B cell (primary cell): ENCODE data around the gene RBBP8. TPM values are rescaled to one million over a fixed set of nuclear protein-coding genes. Genes with fewer than 3 reads are reported as not detected.

ENCODE experiments used
- ATAC-seq: fragments of 200-7000 bp; cut with Tn5 transposase; one replicate; pipeline ENCODE4 v1.10.0; 2021; ENCODE audit warnings: low read depth, mild to moderate bottlenecking, moderate number of reproducible peaks, moderate library complexity
- CTCF ChIA-PET: fragments of 350-600 bp; sonication (Branson Sonifier 250); formaldehyde crosslinking; loops from one replicate; lab custom pipeline; 2021; ENCODE audit warnings: antibody characterized with exemption, inconsistent platforms; lab: Charles Lee
- POLR2A ChIA-PET: fragments of 350-600 bp; sonication (Branson Sonifier 250); formaldehyde crosslinking; loops from one replicate; lab custom pipeline; 2021; ENCODE audit warnings: antibody characterized with exemption; lab: Charles Lee
- DNase-seq: peaks from one replicate; pipeline ENCODE4 v3.0.0; 2013
- H2AFZ ChIP-seq: 2 replicates; pipeline ENCODE4 v1.6.1; 2012; ENCODE audit warnings: mild to moderate bottlenecking, low read depth, low read length; ENCODE audit not compliant: insufficient read depth, poor library complexity, severe bottlenecking
- H3K27ac ChIP-seq, 2 donors: 1 replicate in 1 of 2; 2 replicates in 1 of 2; pipeline ENCODE4 v1.5.1; 2012 to 2013; ENCODE audit warnings: low read length in 2 of 2, mild to moderate bottlenecking in 2 of 2, moderate library complexity in 1 of 2
- H3K27me3 ChIP-seq, 4 experiments: fragments of 200-600 bp in 1 of 4; sonication (generic) in 1 of 4; replicated peaks in 1 of 4; 1 replicate in 2 of 4; 2 replicates in 2 of 4; pipeline versions ENCODE4 v1.6.1 to v1.7.0; 2013 to 2016; ENCODE audit warnings: low read length in 3 of 4, mild to moderate bottlenecking in 2 of 4, mixed read lengths in 1 of 4, moderate library complexity in 1 of 4; ENCODE audit not compliant: insufficient read depth in 4 of 4, control insufficient read depth in 3 of 4; ENCODE audit errors: control extremely low read depth in 1 of 4
- H3K36me3 ChIP-seq, 2 experiments: replicated peaks in 1 of 2; 1 replicate in 1 of 2; 2 replicates in 1 of 2; pipeline versions ENCODE4 v1.6.1 to v1.7.1; 2013; ENCODE audit warnings: low read length in 1 of 2; ENCODE audit not compliant: insufficient read depth in 2 of 2, control insufficient read depth in 1 of 2; ENCODE audit errors: control extremely low read depth in 1 of 2, extremely low read depth in 1 of 2
- H3K4me1 ChIP-seq, 2 donors: fragments of 200-600 bp in 1 of 2; sonication (generic) in 1 of 2; 1 replicate in 1 of 2; 2 replicates in 1 of 2; pipeline versions ENCODE4 v1.5.1 to v1.6.1; 2013 to 2017; ENCODE audit warnings: low read length in 2 of 2; ENCODE audit not compliant: control insufficient read depth in 2 of 2, insufficient read depth in 2 of 2
- H3K4me2 ChIP-seq: replicated peaks from 2 replicates; pipeline ENCODE3; 2012; ENCODE audit warnings: mild to moderate bottlenecking, low read depth, low read length; ENCODE audit not compliant: poor library complexity, severe bottlenecking
- H3K4me3 ChIP-seq, 5 experiments: fragments of 200-600 bp in 1 of 5; sonication (generic) in 1 of 5; 1 replicate in 3 of 5; 2 replicates in 2 of 5; pipeline versions ENCODE4 v1.5.1 to v1.7.0; 2011 to 2016; ENCODE audit warnings: low read length in 4 of 5, mild to moderate bottlenecking in 4 of 5, low read depth in 2 of 5, control low read depth in 1 of 5, moderate library complexity in 1 of 5; ENCODE audit not compliant: insufficient read depth in 1 of 5; ENCODE audit errors: control extremely low read depth in 1 of 5, extremely low read depth in 1 of 5
- H3K79me2 ChIP-seq: fragments of 200-600 bp; sonication (generic); one replicate; pipeline ENCODE4 v1.6.0; 2016; ENCODE audit warnings: low read length; ENCODE audit not compliant: control insufficient read depth, insufficient read depth
- H3K9ac ChIP-seq: fragments of 200-600 bp; sonication (generic); 2 replicates; pipeline ENCODE4 v1.6.1; 2017; ENCODE audit warnings: mild to moderate bottlenecking, low read length, moderate library complexity
- H3K9me3 ChIP-seq, 3 donors: one replicate each; pipeline versions ENCODE4 v1.6.1 to v1.7.1; 2013; ENCODE audit warnings: low read length in 2 of 3; ENCODE audit not compliant: control insufficient read depth in 2 of 3, insufficient read depth in 1 of 3; ENCODE audit errors: control extremely low read depth in 1 of 3
- H4K20me1 ChIP-seq: 2 replicates; pipeline ENCODE4 v1.6.0; 2012; ENCODE audit warnings: mild to moderate bottlenecking, low read length; ENCODE audit not compliant: insufficient read depth, control insufficient read depth, poor library complexity, severe bottlenecking
- H3K27ac Mint-ChIP-seq: one replicate; pipeline ENCODE4 v1.8.0; 2021; ENCODE audit warnings: mixed read lengths
- H3K27me3 Mint-ChIP-seq: one replicate; pipeline ENCODE4 v1.8.0; 2021; ENCODE audit warnings: mixed read lengths
- H3K4me1 Mint-ChIP-seq: one replicate; pipeline ENCODE4 v1.8.0; 2021; ENCODE audit warnings: mixed read lengths
- H3K4me3 Mint-ChIP-seq: one replicate; pipeline ENCODE4 v1.8.0; 2021; ENCODE audit warnings: mixed read lengths
- H3K9me3 Mint-ChIP-seq: one replicate; pipeline ENCODE4 v1.8.0; 2022; ENCODE audit warnings: mixed read lengths; ENCODE audit not compliant: insufficient read depth
- EZH2 ChIP-seq: IDR thresholded peaks from 2 replicates; pipeline ENCODE4 v1.6.1; 2012; ENCODE audit warnings: borderline replicate concordance, low read depth, mild to moderate bottlenecking, moderate library complexity, low read length; ENCODE audit not compliant: insufficient read depth, poor library complexity, severe bottlenecking
- WGBS: methylation state at CpG from one replicate; pipeline ENCODE4 v1.1.5; 2013; ENCODE audit warnings: missing lambda C conversion rate; ENCODE audit not compliant: insufficient coverage; 5-methylcytosine and 5-hydroxymethylcytosine counted together
- intact Hi-C: fragments of 100-400 bp; cut with micrococcal nuclease; formaldehyde crosslinking; loops from one replicate; pipeline ENCODE4 v1.10.0; 2022
- polyA plus RNA-seq: library from polyadenylated mRNA; depleted of rRNA; stranded (reverse); fragments of >200 nt; gene quantifications from 2 replicates; pipeline ENCODE4 v1.2.3, GENCODE V29; 2012
- total RNA-seq, 2 donors: library from RNA; stranded (reverse); fragments of 120-200 nt in 1 of 2; gene quantifications; 1 replicate in 1 of 2; 2 replicates in 1 of 2; pipeline versions ENCODE4 v1.2.3 to v1.2.4, GENCODE V29; 2013 to 2022
- TF ChIP-seq, protein P1 (sequence below): fragments of 200-600 bp; IDR thresholded peaks from one replicate; pipeline ENCODE4 v1.8.0; 2022; ENCODE audit warnings: antibody characterized with exemption, mild to moderate bottlenecking

The RBBP8 gene
- total and polyA plus RNA-seq, 2 donors (not counting 1 experiment from before 2014, with no cell fraction given), result 2.9 to 18.0 TPM

DNA sequence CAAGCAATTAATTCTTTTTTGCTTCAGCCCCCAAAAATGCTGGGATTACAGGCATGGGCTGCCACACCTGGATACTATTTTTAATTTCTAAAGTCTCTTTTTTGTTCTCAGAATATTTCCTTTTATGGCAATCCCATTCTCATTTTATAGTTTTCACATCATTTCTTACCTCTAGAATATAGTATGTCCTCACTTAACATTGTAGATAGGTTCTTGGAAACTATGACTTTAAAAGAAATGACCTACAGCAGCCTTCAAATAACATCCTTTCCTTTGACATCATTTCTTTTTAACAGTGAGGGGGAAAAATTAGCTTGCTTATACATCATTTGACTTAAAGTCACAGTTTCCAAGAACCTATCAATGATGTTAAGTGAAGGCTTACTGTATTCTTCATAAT, 31.6 kb downstream of the RBBP8 start:
- H3K27ac Mint-ChIP-seq, result no peak overlapping the region
- no peak overlapping the region for H2AFZ ChIP-seq
- peaks cover 3% of the 10 kb centered on the region for H3K79me2 ChIP-seq
- ChIA-PET POLR2A (interaction anchor here (0.6 kb wide), 1 partner anchor 597 kb away, joined by 3 read pairs; no protein-coding TSS in a partner anchor), CTCF (interaction anchor here (1.3 kb wide), 1 partner anchor 27 kb away, joined by 3 read pairs; no protein-coding TSS in a partner anchor)
- H3K36me3 ChIP-seq, result peaks cover 0 to 1% of the 10 kb centered on the region in 2 experiments
- H3K4me3 Mint-ChIP-seq, result no peak overlapping the region
- no peaks in the 10 kb centered on the region for H3K4me1 Mint-ChIP-seq
- H3K27me3 Mint-ChIP-seq, result no peaks in the 10 kb centered on the region
- ATAC-seq (no peak), DNase-seq (no peak)
- no peak for TF ChIP-seq EZH2
- TF ChIP-seq, protein P1, sequence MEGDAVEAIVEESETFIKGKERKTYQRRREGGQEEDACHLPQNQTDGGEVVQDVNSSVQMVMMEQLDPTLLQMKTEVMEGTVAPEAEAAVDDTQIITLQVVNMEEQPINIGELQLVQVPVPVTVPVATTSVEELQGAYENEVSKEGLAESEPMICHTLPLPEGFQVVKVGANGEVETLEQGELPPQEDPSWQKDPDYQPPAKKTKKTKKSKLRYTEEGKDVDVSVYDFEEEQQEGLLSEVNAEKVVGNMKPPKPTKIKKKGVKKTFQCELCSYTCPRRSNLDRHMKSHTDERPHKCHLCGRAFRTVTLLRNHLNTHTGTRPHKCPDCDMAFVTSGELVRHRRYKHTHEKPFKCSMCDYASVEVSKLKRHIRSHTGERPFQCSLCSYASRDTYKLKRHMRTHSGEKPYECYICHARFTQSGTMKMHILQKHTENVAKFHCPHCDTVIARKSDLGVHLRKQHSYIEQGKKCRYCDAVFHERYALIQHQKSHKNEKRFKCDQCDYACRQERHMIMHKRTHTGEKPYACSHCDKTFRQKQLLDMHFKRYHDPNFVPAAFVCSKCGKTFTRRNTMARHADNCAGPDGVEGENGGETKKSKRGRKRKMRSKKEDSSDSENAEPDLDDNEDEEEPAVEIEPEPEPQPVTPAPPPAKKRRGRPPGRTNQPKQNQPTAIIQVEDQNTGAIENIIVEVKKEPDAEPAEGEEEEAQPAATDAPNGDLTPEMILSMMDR, result no peak
- no peak overlapping the region for H3K4me2 ChIP-seq
- no peaks in the 10 kb centered on the region for H3K9me3 ChIP-seq
- no peaks in the 10 kb centered on the region for H3K9me3 Mint-ChIP-seq
- H3K4me1 ChIP-seq, result no peaks in the 10 kb centered on the region
- H3K4me3 ChIP-seq, result no peak overlapping the region
- no peak overlapping the region for H3K27ac ChIP-seq
- intact Hi-C loops, result no loop called here
- no peaks in the 10 kb centered on the region for H4K20me1 ChIP-seq
- H3K27me3 ChIP-seq, result no peaks in the 10 kb centered on the region
- no peak overlapping the region for H3K9ac ChIP-seq

DNA sequence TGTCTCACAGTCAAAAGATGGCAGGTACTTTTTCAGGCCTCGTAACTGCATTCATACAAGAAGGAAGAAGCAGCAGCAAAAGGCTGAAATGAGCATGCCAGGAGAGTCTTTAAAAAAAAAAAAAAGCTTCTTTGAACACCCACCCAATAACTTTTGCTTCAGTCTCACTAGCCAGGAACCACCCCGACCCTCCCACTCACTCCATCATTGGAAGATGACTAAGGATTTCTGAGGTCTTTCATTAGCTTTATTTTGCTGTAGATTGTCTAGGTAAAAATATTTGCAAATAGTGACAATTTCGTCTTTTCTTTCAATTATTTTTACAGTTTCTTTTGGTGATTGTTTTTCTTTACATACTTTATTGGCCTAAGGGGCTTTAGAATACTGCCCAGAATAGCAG, 37.9 kb downstream of the RBBP8 start:
- Mint-ChIP-seq H3K27ac (no peak overlapping the region), H3K27me3 (no peaks in the 10 kb centered on the region), H3K4me1 (peaks cover 5% of the 10 kb centered on the region), H3K4me3 (no peak overlapping the region), H3K9me3 (no peaks in the 10 kb centered on the region)
- H2AFZ ChIP-seq, result no peak overlapping the region
- peaks cover 0 to 4% of the 10 kb centered on the region in 2 donors for H3K4me1 ChIP-seq
- no CpG with 5 or more reads among the region's 3 CpGs for WGBS
- no peak overlapping the region for H3K27ac ChIP-seq
- H3K4me3 ChIP-seq, result no peak overlapping the region
- CTCF ChIA-PET, result interaction anchor here (1.7 kb wide), 1 partner anchor 12 kb away, joined by 6 read pairs; no protein-coding TSS in a partner anchor
- H3K9ac ChIP-seq, result no peak overlapping the region
- peaks cover 3% of the 10 kb centered on the region for H3K79me2 ChIP-seq
- no peaks in the 10 kb centered on the region for H3K9me3 ChIP-seq
- no peak overlapping the region for H3K4me2 ChIP-seq
- TF ChIP-seq EZH2, result no peak
- TF ChIP-seq, protein P1, result no peak
- no peak for DNase-seq
- no peak for ATAC-seq
- intact Hi-C loops, result no loop called here
- no peaks in the 10 kb centered on the region for H4K20me1 ChIP-seq
- peaks cover 0 to 4% of the 10 kb centered on the region in 2 experiments for H3K36me3 ChIP-seq
- no peaks in the 10 kb centered on the region for H3K27me3 ChIP-seq
- POLR2A ChIA-PET, result no interaction called here
